HG03439 (cell line): ENCODE results near the gene LRBA.

ENCODE experiments used
- ATAC-seq: cut with Tn5 transposase; IDR thresholded peaks from one replicate; pipeline ENCODE4 v1.9.1; 2021; ENCODE audit warnings: mild to moderate bottlenecking, moderate library complexity; ENCODE audit not compliant: unreplicated experiment

Gene LRBA

DNA sequence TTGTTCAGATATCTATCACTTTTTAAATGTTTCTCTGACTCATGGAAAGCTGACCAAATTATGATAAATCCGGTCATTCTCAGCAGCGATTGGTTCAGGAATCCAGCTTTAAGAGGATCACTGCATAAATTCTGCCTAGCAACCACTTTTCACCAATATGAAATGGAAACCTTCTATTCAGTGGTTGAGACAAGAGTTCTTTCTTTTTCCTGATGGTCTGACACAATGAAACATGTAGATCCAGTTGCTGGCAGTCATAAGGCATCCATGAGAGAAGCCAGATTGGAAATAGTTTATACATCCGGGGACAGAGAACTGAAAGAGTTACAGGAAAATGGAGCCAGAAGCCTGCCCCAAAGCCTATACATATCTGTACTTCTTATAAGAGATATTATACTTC, 406.0 kb downstream of the LRBA start:
- no peak for ATAC-seq

GRCh38 chr4:150600812-150601445, 414.2 kb downstream of the LRBA start:
- no peak for ATAC-seq

DNA sequence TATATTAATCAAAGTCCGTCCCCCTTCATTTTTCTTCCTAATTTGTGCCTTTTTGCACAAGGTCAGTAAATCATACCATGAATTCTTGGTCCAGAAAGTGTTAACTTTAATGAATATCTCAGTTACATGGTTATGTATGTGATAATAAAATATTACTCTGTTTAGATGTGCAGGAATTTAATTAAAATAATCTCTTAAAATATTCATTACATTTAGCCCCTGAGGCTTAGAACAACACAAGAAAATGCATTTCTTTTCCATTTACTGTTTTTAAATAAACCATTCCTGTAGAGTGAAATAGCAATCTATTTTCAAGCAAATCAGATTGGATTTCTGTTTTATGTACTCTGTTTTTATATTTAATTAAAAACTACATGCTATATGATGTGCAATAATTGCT, 415.5 kb downstream of the LRBA start:
- no peak for ATAC-seq

DNA sequence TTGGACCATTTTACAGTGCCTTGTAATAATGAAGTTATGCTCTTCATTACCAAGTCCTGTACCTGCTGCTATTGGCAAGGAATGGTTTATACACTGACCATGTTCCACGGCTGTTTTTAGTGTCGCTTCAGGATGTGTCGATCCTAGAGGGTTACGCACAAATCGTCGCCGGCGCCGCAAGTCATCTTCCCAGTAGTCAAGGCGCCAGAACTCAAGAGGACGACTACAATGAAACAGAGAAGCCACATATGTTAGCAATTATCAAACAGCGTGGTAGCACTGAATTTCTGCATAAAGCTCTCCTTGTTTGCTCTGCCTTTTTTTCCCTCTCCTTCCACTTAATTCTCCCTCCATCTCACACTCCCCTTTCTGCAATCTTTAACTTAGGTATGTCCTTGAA, 416.2 kb downstream of the LRBA start:
- no peak for ATAC-seq

GRCh38 chr4:150593996-150594395, 421.1 kb downstream of the LRBA start:
- no peak for ATAC-seq

DNA sequence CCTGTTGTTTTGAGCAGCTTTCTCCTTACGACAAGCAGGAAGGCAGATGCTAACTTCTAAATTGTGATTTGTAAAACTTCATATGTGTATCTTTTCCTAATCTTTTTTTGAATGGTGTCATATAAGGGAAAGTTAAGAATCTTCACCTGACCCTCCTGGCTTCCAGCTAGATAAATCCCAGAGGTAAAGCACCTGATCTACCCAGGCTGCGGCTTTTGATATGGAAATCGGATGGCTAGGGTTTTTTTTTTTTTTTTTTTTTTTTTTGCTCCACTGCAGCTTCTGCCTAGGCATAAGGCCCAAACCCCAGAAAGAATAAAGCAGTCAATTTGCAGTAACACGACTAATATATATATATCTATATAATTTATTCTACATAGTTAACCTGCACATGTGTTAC, 423.2 kb downstream of the LRBA start:
- no peak for ATAC-seq

DNA sequence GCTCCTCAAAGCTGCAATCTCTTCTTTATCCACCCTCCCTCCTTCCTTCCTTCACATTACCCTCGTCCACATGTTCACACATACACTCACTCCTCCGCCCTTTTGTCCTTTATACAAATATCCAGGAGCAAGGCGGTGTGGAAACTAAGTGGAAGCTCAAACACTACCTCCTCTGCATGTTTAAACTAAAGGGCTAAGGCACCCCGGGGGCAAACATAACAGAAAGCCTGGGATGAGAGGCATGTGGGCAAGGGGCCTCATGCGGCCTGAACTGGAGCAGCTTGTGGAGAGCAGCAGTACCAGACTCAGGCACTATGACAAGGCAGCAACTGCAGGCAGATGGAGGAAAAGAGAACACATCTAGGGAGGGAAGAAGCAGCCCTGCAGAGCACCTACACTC, 423.7 kb downstream of the LRBA start:
- ATAC-seq = no peak

GRCh38 chr4:150590631-150591030, 424.5 kb downstream of the LRBA start:
- no peak for ATAC-seq

DNA sequence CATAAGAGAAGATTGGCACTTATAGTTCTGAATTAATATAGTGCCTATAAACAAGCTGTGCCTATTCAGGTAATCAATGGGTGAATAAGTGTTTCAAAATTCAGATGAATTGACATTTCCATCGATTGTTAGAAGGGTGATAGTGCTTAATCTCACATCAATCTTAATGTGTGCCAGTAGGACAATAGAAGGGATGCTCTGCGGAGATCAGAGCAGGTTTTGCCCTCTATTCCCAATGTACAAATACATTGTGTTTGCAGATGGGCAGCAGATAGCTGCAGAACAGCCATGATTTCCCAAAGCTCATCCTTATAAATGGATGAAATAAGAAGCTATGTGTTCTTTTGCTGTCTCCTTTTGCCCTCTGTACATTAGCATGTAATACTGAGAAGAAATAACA, 425.9 kb downstream of the LRBA start:
- no peak for ATAC-seq

- ATAC-seq = no peak
Measured at GRCh38 chr4:150588316-150588715, 426.8 kb downstream of the LRBA start.

DNA sequence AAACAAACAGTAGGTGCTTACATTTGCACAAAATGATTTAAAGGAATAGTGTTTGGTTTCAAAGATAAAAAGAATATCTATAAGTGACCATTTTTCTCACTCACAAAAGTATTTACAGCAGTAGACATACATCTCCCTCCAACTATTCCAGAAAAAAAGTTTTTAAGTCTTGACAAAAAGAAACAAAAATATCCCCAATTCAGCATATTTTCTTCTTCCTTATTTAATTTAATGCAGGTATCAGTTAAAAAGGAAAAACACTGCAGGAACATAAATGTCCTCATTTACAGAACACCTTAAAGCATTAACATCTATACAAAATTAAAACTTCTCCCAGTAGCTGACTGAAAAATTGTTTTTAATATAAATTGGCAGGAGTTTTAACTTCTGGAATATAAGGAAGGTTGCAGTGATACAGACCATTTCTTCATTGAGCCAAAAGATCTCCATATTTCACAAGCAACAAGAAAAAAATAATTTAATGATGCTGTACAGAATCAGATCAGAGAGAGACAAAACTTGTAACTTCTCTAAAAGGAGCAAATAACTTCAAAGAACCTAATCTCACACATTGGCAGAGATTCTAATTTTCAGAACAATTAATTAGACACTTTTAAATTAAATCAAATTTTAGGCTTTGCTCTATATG, 428.8 kb downstream of the LRBA start:
- ATAC-seq = no peak

DNA sequence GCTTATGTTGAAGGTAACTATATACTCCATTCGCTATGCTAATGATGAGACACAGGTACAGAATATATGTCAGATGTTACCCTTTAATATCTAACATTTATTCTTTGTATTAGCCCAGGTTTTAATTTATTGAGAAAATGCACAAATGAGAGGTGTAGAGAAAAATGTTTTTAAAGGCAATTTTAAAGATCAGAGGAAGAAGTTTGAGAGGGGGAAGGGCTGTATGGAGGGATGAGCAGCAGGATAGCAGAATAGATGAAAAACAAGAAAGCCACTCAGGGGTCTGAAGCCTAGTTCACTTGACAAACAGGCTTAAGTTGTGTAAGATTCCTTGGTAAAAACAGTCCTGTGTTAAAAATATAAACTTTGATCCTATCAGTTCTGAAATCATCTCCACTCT, 429.5 kb downstream of the LRBA start:
- ATAC-seq = no peak

- ATAC-seq = no peak
Measured at GRCh38 chr4:150584111-150584915, 430.8 kb downstream of the LRBA start.

GRCh38 chr4:150583287-150584110, 431.6 kb downstream of the LRBA start:
- no peak for ATAC-seq

- no peak for ATAC-seq
Measured at GRCh38 chr4:150582873-150583286, 432.2 kb downstream of the LRBA start.

GRCh38 chr4:150582146-150582872, 432.8 kb downstream of the LRBA start, which contains the start of gene MAB21L2:
MAB21L2 (plus strand) TSS chr4:150582151; CDS start chr4:150583030, 879 bp downstream.
- no peak for ATAC-seq

GRCh38 chr4:150581641-150582051, 433.4 kb downstream of the LRBA start:
- no peak for ATAC-seq

DNA sequence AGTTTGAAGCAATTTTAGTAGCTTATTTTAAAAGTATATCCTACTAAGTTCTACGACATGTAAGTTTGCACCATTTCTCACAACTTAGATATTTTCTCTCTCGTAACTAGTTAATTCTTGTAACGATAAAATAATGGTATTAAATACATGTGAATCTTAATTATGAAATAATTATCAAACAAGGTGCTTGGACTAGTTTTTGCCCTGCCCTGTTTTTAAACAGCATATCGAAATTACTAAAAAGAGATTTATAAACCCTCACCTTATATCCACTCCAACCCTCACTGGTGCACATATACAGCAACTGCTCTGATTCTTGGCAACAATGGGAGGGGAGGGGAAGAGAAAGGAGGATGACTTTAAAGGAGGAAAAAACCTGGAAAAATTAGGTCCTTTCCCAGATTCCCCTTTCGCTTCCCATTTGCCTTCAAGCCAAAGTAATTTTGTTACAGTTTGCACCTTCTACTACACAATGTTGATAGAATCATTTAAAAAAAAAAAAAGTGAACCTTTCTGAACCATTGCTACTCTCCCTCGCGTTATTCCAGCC, 434.0 kb downstream of the LRBA start:
- ATAC-seq = no peak

DNA sequence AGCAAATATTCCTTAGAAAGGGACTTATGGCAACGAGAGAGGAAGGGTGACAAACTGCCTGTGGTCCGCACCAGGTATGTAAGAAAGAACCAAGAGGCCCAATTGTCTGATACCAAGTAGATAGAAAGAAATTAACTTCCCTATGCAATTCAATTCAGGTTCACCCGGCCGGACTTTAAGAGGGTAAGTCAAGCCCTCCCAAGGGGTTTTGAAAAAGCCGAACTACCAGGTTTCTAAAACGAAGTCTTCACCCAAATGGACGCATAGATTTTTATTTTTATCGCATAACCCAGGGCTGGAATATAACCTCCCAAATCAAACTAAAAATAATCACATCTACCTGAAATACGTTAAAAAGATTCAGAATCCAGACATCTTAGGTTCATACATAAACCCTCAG, 434.8 kb downstream of the LRBA start:
- no peak for ATAC-seq
